CD1c-positive myeloid dendritic cell (primary cell): ENCODE data around the gene SQOR.

Experiments used
- DNase-seq: peaks from one replicate; pipeline ENCODE4 v3.0.0-alpha.2; 2016; ENCODE audit errors: extremely low spot score

The SQOR gene

GRCh38 chr15:45705510-45706473 lies 71.0 kb downstream of the SQOR start:
- DNase-seq = peak; percentile 84

DNA sequence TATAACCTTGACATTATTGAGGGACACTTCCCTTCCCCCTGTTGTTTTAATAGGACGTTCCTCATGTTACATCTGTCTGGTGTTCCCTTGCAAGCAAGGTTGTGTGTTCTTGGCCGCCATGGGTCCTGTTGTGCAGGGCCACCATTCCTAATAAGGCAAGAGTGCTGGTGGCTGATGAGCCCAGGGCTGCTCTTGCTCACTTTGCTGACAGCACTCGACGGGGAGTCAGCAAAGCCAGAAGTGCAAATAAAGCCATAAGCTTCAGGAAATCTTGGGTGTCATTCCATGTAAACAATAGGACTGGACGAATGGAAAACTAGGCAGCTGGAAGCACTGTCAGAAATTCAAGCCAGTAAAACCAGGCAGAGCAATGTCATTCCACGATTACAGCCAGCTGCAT lies 75.8 kb downstream of the SQOR start:
- no peak for DNase-seq

- DNase-seq = peak; percentile 56
Measured at GRCh38 chr15:45714590-45715488, 80.0 kb downstream of the SQOR start.

GRCh38 chr15:45715528-45715927 lies 80.7 kb downstream of the SQOR start:
- no peak for DNase-seq

DNA sequence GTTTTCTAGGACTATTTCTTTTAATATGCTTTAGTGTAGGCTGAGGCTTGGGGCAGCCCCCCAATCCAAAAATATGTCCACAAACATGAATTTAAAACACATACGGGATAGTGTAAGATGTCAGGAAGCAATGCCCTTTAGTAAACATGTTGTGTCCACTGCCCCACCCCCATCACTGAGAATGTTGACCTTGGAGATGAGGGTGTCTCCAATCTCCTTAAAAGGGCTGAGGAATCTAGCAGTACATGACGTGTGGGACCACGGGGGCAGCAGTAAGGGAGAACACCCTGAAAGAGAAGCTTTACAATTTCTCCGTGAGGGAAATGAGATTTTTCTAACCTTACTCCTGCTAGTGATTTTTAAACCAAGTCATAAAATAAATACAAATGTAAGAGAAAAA lies 84.7 kb downstream of the SQOR start:
- no peak for DNase-seq

GRCh38 chr15:45720183-45720582 lies 85.4 kb downstream of the SQOR start:
- no peak for DNase-seq

GRCh38 chr15:45728641-45729040 lies 93.8 kb downstream of the SQOR start:
- no peak for DNase-seq

- DNase-seq = no peak
Measured at GRCh38 chr15:45729141-45729540, 94.3 kb downstream of the SQOR start.

GRCh38 chr15:45731343-45731742 lies 96.5 kb downstream of the SQOR start:
- no peak for DNase-seq

DNA sequence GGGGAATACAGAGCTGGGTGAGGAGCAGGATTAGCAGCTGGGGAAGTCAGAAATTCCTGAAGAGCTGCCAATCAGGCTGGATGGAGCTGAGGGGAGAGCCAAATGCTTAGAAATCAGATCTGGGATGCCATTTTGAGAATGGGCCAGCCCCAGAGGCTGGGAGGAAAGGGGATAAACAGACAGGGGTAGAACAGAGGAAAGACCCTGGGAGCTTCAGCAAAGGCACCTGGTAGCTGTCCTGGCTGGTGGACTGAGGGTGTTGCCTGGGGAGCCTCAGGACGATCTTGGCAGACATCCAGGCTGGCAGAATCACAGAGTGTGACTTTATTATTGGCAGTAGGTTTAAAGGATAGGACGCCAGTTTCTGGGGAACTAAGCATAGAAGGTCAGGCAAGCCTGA lies 97.8 kb downstream of the SQOR start:
- DNase-seq = no peak

DNA sequence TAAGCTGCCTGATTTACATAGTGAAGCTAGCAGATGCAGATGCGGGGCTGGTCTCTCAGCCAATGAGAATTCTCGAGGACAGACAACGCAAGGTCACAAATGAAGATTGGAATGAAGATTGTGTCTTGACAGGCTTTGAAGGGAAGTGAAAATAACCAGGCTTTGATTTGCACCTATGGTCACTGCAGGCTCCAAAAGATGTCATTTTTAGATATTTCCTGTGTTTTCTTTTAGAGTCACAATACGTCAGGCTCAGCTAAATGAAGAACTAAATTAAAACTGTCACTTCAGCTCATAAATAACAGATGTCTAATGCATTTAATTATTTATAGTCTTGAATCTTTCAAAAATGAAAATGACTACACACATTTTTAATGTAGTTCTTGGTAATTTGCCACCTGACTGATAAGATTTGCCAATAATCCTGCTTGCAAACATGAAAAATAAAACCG lies 99.5 kb downstream of the SQOR start:
- no peak for DNase-seq
